HEK293 (cell line): ENCODE measurements around the gene PIK3R2.

Source experiments
- CTCF ChIA-PET: fragments of 350-600 bp; formaldehyde crosslinking; extraction: SDS; loops from one replicate; lab custom pipeline; 2021; ENCODE audit warnings: antibody characterized with exemption; lab: Yijun Ruan, JAX
- POLR2A ChIA-PET: fragments of 300-600 bp; formaldehyde crosslinking; extraction: SDS; loops from one replicate; lab custom pipeline; 2020; ENCODE audit warnings: antibody characterized with exemption, inconsistent platforms; lab: Yijun Ruan, JAX
- H3K27ac ChIP-seq: fragments of 200-500 bp; sonication (Bioruptor generic); 2 replicates; pipeline ENCODE4 v1.5.1; 2014; ENCODE audit warnings: low read depth, low read length, control low read depth, inconsistent platforms; ENCODE audit errors: extremely low read depth
- H3K36me3 ChIP-seq, 2 experiments: fragments of 200-500 bp in 1 of 2; sonication (Bioruptor generic) in 1 of 2; 1 replicate in 1 of 2; 2 replicates in 1 of 2; pipeline ENCODE4 v1.5.1; 2014 to 2017; ENCODE audit warnings: inconsistent platforms in 2 of 2, low read length in 2 of 2; ENCODE audit not compliant: control insufficient read depth in 2 of 2, insufficient read depth in 1 of 2
- H3K4me1 ChIP-seq: fragments of 200-500 bp; sonication (Bioruptor generic); 2 replicates; pipeline ENCODE4 v1.5.1; 2014; ENCODE audit warnings: mild to moderate bottlenecking, low read length, inconsistent platforms; ENCODE audit not compliant: control insufficient read depth, insufficient read depth
- H3K4me3 ChIP-seq: 2 replicates; pipeline ENCODE4 v1.5.1; 2011; ENCODE audit warnings: low read depth, mild to moderate bottlenecking, control low read depth, low read length, moderate library complexity
- H3K9me3 ChIP-seq: fragments of 200-500 bp; sonication (Bioruptor generic); 2 replicates; pipeline ENCODE4 v1.5.1; 2014; ENCODE audit warnings: low read depth, low read length, inconsistent platforms; ENCODE audit not compliant: control insufficient read depth, insufficient read depth
- BCL11A ChIP-seq: fragments of 450-650 bp; formaldehyde crosslinking; IDR thresholded peaks from 2 replicates; pipeline ENCODE4 v1.5.1; 2016; ENCODE audit warnings: low read depth, missing biosample characterization, missing genetic modification characterization
- KLF9 ChIP-seq: fragments of 450-650 bp; formaldehyde crosslinking; IDR thresholded peaks from 2 replicates; pipeline ENCODE4 v1.5.1; 2016; ENCODE audit warnings: missing biosample characterization, missing genetic modification characterization, low read depth
- PRDM10 ChIP-seq: fragments of 450-650 bp; formaldehyde crosslinking; IDR thresholded peaks from 2 replicates; pipeline ENCODE4 v1.5.1; 2016; ENCODE audit warnings: missing biosample characterization, missing genetic modification characterization
- SP3 ChIP-seq: fragments of 450-650 bp; formaldehyde crosslinking; IDR thresholded peaks from 2 replicates; pipeline ENCODE4 v1.5.1; 2016; ENCODE audit warnings: missing biosample characterization, missing genetic modification characterization
- ZBTB26 ChIP-seq: fragments of 450-650 bp; formaldehyde crosslinking; optimal IDR thresholded peaks from 2 replicates; pipeline ENCODE3; 2016; ENCODE audit warnings: missing biosample characterization, mild to moderate bottlenecking, missing genetic modification characterization
- ZBTB6 ChIP-seq: fragments of 450-650 bp; formaldehyde crosslinking; IDR thresholded peaks from 2 replicates; pipeline ENCODE4 v1.5.1; 2017; ENCODE audit warnings: missing biosample characterization, missing genetic modification characterization
- ZIC2 ChIP-seq: fragments of 450-650 bp; formaldehyde crosslinking; IDR thresholded peaks from 2 replicates; pipeline ENCODE4 v1.5.1; 2016; ENCODE audit warnings: missing biosample characterization, missing genetic modification characterization
- ZNF184 ChIP-seq: fragments of 450-650 bp; IDR thresholded peaks from 2 replicates; pipeline ENCODE4 v1.5.1; 2018; ENCODE audit warnings: missing biosample characterization, mild to moderate bottlenecking, missing genetic modification characterization
- ZNF600 ChIP-seq: fragments of 450-650 bp; formaldehyde crosslinking; IDR thresholded peaks from 2 replicates; pipeline ENCODE4 v1.5.1; 2016; ENCODE audit warnings: missing biosample characterization, missing genetic modification characterization
- ZNF610 ChIP-seq: fragments of 450-650 bp; formaldehyde crosslinking; IDR thresholded peaks from 2 replicates; pipeline ENCODE4 v1.5.1; 2016; ENCODE audit warnings: missing biosample characterization, missing genetic modification characterization, borderline replicate concordance
- ZNF692 ChIP-seq: fragments of 450-650 bp; formaldehyde crosslinking; IDR thresholded peaks from 2 replicates; pipeline ENCODE4 v1.5.1; 2016; ENCODE audit warnings: missing biosample characterization, missing genetic modification characterization
- ZNF76 ChIP-seq: fragments of 450-650 bp; formaldehyde crosslinking; IDR thresholded peaks from 2 replicates; pipeline ENCODE4; 2016; ENCODE audit warnings: low read depth, missing biosample characterization, missing genetic modification characterization, borderline replicate concordance
- ZNF843 ChIP-seq: fragments of 450-650 bp; formaldehyde crosslinking; IDR thresholded peaks from 2 replicates; pipeline ENCODE4 v1.5.1; 2016; ENCODE audit warnings: missing biosample characterization, missing genetic modification characterization
- ZXDB ChIP-seq: fragments of 450-650 bp; formaldehyde crosslinking; IDR thresholded peaks from 2 replicates; pipeline ENCODE4 v1.5.1; 2016; ENCODE audit warnings: missing biosample characterization, missing genetic modification characterization
- TF ChIP-seq, protein P1 (sequence below): fragments of 450-650 bp; formaldehyde crosslinking; IDR thresholded peaks from 2 replicates; pipeline ENCODE4 v1.5.1; 2016; ENCODE audit warnings: missing biosample characterization, missing genetic modification characterization

PIK3R2 gene

DNA sequence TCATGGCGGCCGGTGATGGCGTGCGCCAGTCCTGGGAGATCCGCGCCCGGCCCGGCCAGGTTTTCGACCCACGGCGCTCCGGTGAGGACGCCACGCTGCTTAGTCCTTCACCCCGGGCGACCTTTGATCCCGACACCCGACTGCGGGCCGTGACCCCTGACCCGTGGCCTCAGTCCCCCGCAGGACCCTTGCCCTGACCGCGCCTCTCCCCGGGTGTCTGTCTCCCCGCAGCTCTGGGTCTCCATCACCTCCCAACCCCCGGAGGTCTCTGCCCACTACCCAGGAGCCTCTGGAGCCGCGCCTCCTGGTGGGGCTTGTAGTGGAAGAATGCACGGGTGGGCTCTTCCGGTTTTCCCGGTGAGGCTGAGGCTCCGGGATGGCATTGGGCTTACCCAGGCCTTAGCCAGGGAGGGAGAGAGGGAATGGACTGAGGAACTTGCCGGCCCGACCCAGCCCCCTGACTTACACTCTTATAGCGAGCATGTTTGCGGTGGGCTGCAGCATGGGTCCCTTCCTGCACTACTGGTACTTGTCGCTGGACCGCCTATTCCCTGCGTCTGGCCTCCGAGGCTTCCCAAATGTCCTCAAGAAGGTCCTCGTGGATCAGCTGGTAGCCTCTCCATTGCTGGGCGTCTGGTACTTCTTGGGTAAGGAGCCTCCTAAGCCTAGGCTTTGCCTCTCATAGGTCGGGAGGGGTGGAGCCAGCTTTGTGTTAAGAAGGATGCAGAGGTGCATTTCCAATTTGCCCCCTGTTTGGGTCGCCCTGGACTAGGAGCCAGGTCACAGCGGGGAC lies 40.6 kb downstream of the PIK3R2 start (continued):
- TF ChIP-seq ZNF184 (no peak), ZNF600 (tag by site-specific recombination) (peak; percentile 62; the same call in 1 of the 2 replicates), ZNF76 (tag by site-specific recombination) (peak; percentile 50; the same call in 1 of the 2 replicates), ZNF843 (tag by site-specific recombination) (peak; percentile 30; the same call in 1 of the 2 replicates), KLF9 (tag by site-specific recombination) (peak; percentile 34; the same call in 1 of the 2 replicates), ZNF610 (tag by site-specific recombination) (0 out of 2 replicates have a peak, but pooled peaks have one; percentile 67), ZBTB26 (tag by site-specific recombination) (peak; percentile 33), BCL11A (tag by site-specific recombination) (peak; percentile 93), ZXDB (tag by site-specific recombination) (0 out of 2 replicates have a peak, but pooled peaks have one; percentile 43), ZNF692 (tag by site-specific recombination) (peak; percentile 55), ZBTB6 (tag by site-specific recombination) (peak; percentile 78; the same call in 1 of the 2 replicates), SP3 (tag by site-specific recombination) (no peak)
- TF ChIP-seq, protein P1, sequence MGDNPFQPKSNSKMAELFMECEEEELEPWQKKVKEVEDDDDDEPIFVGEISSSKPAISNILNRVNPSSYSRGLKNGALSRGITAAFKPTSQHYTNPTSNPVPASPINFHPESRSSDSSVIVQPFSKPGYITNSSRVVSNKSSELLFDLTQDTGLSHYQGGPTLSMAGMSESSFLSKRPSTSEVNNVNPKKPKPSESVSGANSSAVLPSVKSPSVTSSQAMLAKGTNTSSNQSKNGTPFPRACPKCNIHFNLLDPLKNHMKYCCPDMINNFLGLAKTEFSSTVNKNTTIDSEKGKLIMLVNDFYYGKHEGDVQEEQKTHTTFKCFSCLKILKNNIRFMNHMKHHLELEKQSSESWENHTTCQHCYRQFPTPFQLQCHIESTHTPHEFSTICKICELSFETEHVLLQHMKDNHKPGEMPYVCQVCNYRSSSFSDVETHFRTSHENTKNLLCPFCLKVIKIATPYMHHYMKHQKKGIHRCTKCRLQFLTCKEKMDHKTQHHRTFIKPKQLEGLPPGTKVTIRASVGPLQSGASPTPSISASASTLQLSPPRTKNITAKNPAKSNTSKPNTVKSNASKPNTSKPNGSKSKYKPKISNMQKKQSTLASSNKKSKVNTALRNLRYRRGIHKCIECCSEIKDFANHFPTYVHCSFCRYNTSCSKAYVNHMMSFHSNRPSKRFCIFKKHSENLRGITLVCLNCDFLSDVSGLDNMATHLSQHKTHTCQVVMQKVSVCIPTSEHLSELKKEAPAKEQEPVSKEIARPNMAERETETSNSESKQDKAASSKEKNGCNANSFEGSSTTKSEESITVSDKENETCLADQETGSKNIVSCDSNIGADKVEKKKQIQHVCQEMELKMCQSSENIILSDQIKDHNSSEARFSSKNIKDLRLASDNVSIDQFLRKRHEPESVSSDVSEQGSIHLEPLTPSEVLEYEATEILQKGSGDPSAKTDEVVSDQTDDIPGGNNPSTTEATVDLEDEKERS = 0 out of 2 replicates have a peak, but pooled peaks have one; percentile 11

- ChIA-PET CTCF (interaction anchor here (1.3 to 1.4 kb wide), 2 partner anchors 26 to 61 kb away, joined by 3 to 4 read pairs; a partner anchor contains a TSS), POLR2A (interaction anchor here (0.6 kb wide), 2 partner anchors 21 to 170 kb away, joined by 3 to 5 read pairs; no protein-coding TSS in a partner anchor)
- Histone ChIP-seq H3K36me3 (peaks cover 0 to 24% of the 10 kb centered on the region in 2 experiments; a peak in 2 of 3 replicates), H3K9me3 (no peaks in the 10 kb centered on the region), H3K4me3 (peak overlapping the region; percentile 76; the same call in 1 of the 2 replicates), H3K4me1 (no peaks in the 10 kb centered on the region), H3K27ac (no peak overlapping the region)
- no peak for TF ChIP-seq ZIC2 (tag by site-specific recombination)
- 0 out of 2 replicates have a peak, but pooled peaks have one; percentile 24 for TF ChIP-seq PRDM10 (tag by site-specific recombination)
Observed at GRCh38 chr19:18194181-18194530, 41.2 kb downstream of the PIK3R2 start.
